GM21737 (cell line): ENCODE results near the gene NDUFB7.
"Not testable (repeated sequence)": the region's sequence is repeated elsewhere in the genome, so short reads cannot be mapped to it uniquely, and the experiment has no call there.

Experiments used
- ATAC-seq: cut with Tn5 transposase; IDR thresholded peaks from one replicate; pipeline ENCODE4 v1.9.1; 2021; ENCODE audit warnings: mild to moderate bottlenecking, moderate library complexity; ENCODE audit not compliant: unreplicated experiment

Gene NDUFB7

DNA sequence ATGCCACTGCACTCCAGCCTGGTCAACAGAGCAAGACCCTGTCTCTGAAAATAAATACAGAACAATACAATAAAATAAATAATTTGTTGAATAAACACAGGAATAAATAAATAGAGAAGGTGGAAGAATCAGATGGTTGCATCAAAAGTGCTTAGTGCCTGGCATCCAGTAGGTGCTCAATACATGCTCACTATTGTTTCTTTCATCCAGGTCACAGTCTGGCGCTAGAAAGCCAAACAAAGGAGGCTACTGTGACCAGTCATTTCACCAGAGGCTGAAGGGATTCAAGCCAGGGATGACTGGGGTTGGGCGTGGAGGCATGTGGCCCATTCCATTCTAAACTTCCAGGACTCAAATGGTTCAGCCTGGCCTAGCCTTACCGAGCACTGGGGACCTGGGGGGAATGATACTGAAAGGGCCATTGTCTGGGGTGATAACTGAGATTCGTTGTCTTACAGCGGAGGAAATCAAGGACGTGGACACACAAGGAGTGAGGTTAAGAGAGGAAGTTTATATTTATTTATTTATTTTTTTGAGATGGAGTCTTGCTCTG is 3.6 kb upstream of the NDUFB7 start:
- no peak for ATAC-seq

DNA sequence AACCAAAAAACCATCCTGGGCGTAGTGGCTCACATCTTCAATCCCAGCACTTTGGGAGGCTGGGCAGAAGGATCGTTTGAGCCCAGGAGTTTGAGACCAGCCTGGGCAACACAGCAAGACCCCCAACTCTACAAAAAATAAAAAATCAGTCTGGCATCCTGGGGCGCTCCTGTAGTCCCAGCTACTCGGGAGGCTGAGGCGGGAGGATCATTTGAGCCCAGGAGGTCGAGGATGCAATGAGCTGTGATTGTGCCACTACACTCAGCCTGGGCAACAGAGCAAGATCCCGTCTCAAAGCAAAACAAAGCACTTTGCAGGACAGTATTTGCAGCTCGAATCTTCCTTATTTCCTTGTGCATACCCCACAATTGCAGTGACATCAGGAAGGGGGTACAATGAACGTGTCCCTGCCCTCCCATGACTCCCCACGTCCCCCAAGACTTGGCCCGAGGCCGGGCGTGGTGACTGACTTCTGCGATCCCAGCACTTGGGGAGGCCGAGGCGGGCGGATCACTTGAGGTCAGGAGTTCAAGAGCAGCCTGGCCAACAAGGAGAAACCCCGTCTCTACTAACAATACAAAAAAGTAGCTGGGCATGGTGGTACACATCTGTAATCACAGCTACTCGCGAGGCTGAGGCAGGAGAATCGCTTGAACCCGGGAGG is 870 bp downstream of the NDUFB7 start:
- no peak for ATAC-seq

DNA sequence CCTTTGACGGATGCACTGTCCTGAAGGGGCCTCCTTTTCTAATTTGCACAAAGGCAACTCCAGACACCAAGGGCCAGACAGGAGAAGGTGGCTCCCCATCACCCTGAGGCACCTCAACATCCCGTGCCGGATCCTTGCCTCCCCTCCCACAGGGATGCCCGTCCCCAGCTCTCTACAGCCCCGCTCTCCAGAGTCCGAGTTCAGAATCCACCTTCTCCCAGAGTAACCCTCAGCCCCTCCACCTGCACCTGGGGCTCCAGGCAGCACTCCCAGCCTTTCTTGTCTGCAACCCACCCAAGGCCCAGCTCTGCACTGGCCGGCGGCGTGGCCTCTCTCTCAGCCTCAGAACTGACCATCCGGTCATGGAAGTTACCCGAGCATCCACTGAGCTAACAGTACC is 4.8 kb downstream of the NDUFB7 start:
- no peak for ATAC-seq

DNA sequence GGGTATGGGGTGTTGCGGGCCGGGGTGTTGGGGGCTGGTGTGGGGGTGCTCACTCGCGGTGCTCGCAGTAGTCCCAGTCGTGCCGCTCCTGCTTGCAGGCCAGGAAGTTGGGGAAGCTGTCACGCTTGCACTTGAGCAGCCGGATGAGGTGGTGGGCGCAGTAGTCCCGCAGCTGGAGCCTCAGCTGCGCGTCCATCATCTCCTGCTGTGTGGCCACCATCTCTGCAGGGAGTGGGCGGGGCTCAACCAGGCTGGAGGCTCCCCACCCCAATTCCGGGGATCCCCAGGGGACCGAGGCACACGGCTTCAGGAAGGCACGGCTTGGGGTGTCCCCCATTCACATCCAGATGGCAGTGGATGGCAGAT is 5.2 kb downstream of the NDUFB7 start:
- no peak for ATAC-seq

DNA sequence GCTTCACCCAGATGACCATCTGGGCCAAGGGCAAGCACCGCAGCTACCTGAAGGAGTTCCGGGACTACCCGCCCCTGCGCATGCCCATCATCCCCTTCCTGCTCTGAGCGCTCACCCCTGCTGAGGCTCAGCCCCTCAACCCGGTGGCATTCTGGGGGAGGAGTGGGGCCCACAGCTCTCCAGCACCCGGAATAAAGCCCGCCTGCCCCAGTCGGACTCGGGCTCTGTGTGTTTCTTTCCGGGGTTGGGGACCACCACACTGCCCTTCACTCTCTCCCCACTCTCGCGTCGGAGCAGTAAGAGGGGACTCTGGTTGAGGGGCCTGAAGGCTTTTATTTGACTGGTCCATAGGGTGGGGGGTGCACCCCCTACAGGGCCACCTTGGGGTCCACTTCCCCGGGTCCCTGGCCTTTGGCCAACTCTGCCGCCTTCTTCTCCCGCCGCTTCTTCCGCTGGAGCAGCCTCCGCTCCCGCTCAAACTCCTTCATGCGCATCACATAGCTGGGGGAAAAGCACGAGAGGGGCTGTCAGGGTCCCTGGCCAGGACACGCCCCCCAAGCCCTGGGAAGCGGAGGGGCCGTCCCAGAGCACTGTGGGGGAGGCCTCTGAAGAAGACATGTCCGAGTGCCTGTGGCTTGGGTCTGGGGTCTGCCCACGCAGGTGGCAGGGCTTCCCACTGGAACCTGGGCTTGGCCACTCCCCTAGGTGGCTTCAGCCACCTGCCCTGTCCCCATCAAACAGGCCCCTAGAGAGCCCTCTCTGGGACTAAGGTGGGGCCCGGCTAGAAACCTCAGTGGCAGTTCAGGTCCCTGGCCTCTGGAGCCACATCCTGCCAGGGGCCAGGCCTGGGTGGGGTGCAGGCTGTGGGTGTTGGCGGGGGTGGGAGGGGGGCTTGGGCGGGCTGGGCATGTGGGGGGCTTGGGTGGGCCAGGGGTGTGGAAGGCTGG is 5.8 kb downstream of the NDUFB7 start:
- no peak for ATAC-seq

DNA sequence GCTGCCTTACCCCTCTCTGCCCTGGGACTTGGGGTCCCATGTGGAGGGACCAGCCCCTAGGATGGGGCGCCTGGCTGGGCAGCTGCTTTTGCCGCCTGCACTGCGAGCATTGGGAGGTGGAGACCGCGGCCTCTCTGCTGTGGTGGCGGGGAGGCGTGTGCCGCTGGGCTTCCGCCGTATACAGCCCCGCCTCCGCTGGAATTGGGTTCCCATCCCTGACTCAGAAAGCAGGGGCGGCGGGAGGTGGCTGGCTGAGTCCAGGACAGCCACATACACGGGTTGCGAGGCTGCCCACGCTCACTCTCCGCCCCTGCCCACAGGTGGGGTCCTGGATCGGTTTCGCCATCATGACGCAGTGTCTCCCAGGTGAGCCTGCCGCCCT is 6.6 kb downstream of the NDUFB7 start:
- no peak for ATAC-seq

DNA sequence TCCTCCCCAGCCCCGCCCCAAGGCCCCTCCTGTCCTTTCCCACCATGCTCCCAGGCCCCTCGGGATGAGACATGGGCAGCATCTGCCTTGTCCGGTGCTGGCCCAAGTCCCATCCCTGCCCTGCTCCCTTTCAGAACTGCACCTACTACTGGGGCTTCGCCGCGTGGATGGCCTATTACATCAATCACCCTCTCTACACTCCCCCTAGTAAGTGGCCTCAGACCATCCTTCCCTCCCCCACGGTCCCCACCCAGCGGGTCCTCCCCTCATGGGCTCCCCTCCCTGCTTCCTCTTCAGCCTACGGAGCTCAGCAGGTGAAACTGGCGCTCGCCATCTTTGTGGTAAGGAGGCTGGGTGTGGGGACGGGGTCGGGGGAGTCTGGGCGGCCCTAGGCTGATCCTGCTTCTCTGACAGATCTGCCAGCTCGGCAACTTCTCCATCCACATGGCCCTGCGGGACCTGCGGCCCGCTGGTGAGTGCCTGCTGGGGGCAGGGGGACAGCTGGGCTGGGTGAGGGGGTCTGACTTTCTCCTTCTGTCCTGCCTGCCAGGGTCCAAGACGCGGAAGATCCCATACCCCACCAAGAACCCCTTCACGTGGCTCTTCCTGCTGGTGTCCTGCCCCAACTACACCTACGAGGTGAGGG is 7.1 kb downstream of the NDUFB7 start:
- not testable (repeated sequence) for ATAC-seq

DNA sequence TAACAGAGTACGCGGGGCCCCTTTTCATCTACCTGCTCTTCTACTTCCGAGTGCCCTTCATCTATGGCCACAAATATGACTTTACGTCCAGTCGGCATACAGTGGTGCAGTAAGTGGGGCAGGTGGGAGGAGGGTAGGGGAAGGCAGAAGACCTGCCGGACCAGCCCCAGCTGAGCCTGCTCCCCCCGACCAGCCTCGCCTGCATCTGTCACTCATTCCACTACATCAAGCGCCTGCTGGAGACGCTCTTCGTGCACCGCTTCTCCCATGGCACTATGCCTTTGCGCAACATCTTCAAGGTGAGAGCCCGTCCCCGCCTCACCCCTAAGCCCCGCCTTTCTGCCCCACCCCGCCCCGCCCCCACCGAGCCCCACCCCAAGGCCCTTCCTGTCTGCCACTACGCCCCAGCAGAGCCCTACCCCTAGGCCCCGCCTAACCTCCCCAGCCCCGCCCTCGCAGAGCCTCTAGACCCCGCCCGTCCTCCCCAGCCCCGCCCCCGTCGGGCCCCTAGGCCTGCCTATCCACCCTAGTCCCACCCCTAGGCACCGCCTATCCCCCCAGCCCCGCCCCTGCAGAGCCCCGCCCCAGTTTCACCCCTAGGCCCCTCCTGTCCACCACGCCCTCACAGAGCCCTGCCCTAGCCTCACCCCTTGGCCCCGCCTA is 7.7 kb downstream of the NDUFB7 start:
- ATAC-seq: no peak

DNA sequence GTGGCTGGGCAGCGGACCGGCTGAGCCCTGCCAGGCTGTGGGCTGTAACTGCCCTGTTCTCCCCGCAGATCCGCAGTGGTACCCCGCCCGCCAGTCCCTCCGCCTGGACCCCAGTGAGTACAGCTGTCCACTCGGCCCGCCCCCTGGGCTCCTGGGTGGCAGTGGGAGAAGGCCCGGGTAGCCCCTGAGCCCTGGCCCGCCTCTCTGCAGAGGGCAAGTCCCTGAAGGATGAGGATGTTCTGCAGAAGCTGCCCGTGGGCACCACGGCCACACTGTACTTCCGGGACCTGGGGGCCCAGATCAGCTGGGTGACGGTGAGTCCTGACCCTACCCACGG is 8.3 kb downstream of the NDUFB7 start:
- ATAC-seq: no peak

DNA sequence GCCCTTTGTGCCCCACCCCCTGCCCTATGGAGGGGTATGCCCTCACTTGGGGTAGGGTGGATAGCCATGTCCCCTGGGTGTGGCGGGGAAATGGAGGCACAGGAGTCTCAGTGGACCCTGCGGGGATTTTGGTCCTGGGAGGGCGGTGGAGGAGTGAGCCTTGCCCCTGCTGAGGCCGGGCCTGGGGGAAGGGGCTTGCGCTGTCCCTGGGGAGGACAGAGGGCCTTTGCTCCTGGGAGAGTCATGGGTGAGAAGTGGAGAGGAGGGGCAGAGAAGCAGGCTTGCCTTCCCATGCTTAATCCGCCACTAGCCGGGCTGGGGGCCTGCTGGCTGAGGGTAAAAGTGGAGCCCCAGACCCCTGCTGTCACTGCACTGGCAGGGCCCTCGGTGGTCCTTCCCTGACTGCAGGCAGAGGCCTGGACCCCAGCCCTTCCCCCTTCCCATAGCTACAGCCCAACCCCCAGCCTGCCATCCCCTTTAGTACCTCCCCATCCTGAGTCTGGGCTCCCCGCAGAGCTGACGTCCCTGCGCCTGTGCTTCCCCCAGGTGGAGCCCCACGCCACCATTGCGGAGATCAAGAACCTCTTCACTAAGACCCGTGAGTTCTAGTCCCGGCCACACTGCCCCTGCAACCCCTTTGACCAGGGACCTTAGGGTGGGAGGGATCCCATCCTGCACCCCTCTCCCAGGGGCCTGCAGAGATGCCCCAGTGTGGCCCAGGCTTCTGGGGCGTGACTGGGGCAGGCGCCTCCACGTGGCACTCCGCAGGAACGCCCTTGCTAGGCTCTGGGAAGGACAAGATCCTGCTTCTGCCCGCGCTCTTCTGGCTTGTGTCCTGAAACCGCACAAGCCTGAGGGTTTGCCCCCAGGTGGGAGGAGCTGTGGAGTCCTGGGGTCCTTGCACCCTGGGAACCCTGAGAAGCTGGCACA is 8.9 kb downstream of the NDUFB7 start:
- no peak for ATAC-seq

DNA sequence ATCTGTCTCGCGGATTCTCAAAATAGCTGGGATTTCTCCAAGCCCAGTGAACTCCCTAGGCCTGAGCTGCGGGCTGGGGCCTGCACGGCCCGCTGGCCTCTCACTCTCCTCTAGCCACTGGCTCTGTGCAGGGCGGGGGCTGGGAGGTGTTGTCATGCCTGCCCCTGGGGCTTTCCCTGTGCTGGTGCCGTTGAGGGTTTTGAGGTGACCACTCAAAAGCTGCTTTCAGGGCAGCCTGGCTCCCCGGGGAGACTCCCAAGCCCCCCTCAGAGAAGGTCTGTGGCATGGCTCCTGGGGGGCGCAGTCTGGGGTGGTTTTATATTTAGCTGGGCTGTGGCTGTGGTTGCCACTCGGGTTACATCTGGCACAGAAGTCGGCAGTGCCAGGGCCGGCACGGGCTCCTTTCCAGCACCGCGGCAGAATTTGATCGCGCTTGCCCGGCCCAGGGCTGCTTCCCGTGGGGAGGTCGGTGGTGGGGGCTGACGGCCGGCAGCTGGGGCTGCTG is 10.0 kb downstream of the NDUFB7 start:
- ATAC-seq: no peak

DNA sequence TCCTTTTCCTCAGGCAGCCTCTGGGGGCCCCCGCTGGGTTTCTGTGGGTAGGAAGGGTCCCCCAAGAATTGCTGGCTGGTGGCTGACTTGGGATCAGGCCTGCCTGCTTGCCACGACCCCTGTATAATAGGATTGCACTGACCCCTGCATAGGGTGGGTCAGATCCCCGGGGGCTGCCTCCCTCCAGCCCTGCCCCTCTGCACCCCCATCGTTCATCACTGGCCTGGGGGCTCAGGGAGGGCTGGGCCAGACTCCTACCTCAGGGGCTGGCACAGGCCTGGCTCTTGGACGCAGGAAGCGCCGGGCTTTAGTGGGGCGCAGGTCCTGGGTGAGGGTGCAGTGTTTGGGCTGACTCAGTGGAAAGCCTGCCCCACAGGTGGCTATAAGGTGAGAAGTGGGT is 10.6 kb downstream of the NDUFB7 start:
- no peak for ATAC-seq

DNA sequence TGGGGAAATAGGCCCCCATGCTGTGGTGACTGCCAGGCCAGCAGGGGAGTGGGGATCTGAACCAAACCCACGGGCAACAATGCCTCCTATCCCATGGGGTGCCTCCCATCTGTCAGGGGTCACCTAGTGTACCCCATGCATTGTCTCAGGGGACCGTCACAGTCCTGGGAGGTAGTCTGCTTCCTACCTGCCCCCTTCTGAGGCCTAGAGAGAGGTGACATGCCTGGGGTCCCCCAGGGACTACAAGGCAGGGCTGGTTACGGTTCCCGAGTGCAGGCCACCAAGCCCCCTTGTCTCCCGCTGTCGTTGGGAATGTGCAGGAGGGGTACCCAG is 11.1 kb downstream of the NDUFB7 start:
- ATAC-seq: no peak

DNA sequence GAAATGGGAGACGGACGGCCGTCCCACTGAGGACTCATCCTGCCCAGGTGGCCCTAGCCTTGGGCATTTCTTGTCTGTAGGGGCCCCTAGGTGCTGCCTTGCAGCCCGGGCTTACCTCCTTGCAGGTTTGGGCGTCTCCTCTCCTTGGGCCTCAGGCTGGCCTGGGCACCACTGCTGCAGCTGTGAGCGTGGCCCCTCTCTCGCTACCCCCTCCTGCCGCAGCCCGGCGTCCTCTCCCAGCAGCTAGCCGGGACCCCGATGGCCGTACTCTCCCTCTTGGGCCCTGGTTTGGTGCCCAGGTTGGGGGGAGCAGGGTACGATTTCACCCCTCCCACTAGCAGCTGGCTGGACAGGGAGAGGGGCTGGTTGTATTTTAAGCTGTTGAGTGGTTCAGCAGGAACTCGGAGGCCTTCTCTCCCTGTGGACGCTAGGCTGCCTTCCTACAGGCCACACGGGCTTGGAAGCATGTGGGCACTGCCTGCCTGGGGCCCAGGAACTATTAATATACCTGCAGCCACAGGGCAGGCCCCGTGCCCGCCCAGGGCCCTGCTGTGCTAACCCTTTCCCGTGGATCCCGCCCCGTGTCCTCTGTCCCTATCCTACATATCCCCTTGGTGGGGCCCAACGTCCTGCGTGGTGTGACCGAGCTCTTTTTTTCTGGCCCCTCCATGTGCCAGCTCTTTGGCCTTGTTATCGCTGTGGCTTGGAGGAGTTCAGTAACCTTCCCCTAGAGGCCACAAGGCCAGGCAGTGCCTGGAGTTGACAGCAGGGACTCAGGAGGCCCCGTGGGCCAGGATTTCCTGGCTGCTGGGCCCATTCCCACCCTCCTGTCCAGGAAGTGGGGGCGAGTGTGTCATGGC is 11.7 kb downstream of the NDUFB7 start:
- no peak for ATAC-seq

DNA sequence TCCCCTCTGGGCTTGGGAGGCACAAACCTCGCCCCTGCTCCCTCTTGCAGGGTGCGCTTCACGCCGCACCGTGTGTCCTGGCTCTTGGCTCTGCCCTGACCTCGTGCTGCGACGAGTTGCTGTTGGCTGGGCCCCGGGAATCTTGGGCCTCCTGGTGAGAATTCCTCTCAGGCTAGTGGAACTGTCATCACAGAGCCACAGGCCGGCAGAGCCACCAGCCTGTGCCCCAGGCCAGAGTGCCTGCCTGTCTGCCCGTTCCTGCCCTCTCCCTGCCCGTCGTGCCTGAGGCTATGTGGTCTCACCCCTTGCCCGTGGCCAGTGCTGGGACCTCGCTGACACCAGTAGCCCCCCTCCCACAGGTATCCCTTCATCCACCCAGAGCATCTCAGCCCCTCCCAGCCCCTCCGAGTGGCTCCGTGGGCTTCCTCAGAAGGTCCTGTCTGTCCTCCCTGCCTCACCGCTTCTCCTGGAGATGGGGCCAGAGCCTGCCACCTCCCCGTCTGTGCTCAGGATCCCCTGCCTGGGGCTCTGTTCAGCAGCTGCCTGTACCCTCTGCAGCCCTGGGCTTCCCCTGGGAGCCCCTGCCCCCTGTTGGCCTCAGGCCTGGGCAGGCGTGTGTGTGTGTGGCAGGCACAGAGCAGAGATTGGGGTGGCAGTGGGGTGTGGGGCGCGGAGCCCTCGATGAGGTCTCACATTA is 13.3 kb downstream of the NDUFB7 start:
- no peak for ATAC-seq

DNA sequence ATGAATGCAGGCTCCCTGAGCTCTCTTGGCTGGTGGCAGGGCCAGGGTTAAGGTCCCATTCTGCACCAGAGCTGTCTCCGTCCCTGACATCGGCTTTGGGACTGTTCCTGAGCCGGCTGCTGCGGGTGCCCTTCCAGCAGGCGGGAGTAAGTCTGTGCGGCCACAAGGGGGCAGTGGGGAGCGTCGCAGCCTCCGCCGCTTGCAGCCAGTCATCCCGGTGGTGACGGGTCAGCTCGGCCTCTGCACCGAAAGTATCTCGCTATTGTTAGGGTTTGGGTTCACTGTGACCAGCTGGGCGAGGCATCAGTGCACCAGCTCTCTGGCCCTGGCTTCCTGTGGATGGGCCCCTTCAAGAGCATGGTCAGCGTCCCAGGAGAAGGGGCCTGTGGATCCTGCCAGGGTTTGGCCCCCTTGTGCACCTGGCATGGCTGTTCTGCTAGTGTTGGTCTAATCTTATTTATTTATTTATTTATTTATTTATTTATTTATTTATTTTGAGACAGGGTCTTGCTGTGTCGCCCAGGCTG is 15.1 kb downstream of the NDUFB7 start:
- no peak for ATAC-seq

DNA sequence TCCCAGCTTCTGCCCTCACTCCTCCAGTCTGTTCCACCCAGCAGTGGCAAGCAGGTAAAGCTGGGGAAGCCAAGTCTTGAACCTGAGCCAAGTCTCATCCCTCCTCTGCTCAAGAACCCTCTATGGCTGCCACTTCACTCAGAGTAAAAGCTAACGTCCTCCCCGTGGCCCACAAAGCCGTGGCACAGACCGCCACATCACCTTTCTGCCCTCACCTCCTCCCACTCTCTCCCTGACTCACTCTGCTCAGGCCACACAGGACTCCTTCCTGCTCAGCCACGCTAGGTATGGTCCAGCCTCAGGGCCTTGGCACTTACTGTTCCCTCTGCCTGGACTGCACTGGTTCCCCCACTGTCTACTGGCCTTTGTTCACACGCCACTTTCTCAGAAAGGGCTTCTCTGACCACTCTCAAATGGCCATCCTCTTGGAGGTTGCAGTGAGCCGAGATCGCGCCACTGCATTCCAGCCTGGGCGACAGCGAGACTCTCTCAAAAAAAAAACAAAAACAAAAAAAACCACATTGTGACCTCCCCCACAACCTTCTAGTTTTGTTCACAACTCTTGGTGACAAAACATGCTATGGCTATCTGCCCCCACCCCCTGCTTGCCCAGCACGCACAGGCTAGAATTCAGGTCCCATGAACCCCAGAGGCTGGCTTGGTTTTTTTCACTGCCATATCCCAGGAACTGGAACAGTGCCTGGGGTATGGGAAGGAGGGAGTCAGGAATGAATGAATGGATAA is 15.8 kb downstream of the NDUFB7 start:
- ATAC-seq: no peak

DNA sequence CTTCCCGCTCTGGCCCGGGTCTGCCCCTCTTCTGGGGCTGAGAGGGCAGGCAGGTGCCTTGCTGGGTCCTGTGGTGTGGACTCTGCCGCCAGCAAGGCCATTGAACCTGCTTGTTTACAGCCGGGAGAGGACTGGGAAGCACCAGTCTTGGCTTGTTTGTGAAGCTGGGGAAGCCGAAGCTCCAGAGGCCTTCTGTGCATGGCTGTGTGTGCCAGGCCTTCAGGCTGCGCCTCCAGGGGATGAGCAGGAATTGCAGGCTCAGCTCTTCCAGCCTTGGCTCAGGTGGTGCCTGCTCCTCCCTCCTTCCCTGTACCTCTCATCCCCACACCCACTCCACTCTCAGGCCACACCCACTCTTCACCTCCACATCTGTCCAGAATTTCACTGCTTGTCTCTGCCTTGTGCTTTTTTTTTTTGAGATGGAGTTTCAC is 17.5 kb downstream of the NDUFB7 start:
- no peak for ATAC-seq
